HCT116 (cell line): ENCODE data around the gene NOL4L. TPM values are rescaled to one million over a fixed set of nuclear protein-coding genes. Genes with fewer than 3 reads are reported as not detected.

Experiments used
- ATAC-seq: fragments of 200-7000 bp; cut with Tn5 transposase; 2 replicates; pipeline ENCODE4 v1.9.1; 2020; ENCODE audit warnings: mild to moderate bottlenecking, moderate library complexity
- BruUV-seq: library from RNA; stranded (reverse); fragments of 400-500 nt; replicated peaks from 2 replicates; lab custom pipeline; 2021; lab: Mats Ljungman, UMichigan
- CTCF ChIA-PET: fragments of 300-600 bp; sonication (Branson Sonifier 250); formaldehyde crosslinking; loops from one replicate; lab custom pipeline; 2021; ENCODE audit warnings: antibody characterized with exemption; lab: Charles Lee
- POLR2A ChIA-PET: fragments of 300-600, 350-600 bp; sonication (Branson Sonifier 250); formaldehyde crosslinking; loops from one replicate; lab custom pipeline; 2021; ENCODE audit warnings: antibody characterized with exemption; lab: Charles Lee
- RAD21 ChIA-PET, 2 experiments: fragments of 300-600 bp; sonication (Branson Sonifier 250); formaldehyde crosslinking; loops; one replicate each; lab custom pipeline; 2023; ENCODE audit warnings: low total read pairs in 2 of 2; ENCODE audit not compliant: uncharacterized antibody in 2 of 2, unreplicated experiment in 2 of 2, low non-redundant PET in 1 of 2; lab: Charles Lee
- DNase-seq: peaks from one replicate; pipeline ENCODE4 v3.0.0-alpha.2; 2010; ENCODE audit warnings: low read depth, low spot score
- H2AFZ ChIP-seq: fragments of 200-600 bp; shearing (Covaris generic), sonication (generic); 2 replicates; pipeline ENCODE4 v1.6.1; 2017; ENCODE audit warnings: low read depth, mixed run types, mixed read lengths, antibody characterized with exemption, low read length; ENCODE audit not compliant: poor library complexity, severe bottlenecking
- H3K27ac ChIP-seq: 2 replicates; pipeline ENCODE4 v1.5.1; 2012; ENCODE audit warnings: low read depth, low read length
- H3K27me3 ChIP-seq: fragments of 200-600 bp; sonication (generic); 2 replicates; pipeline ENCODE4 v1.6.1; 2016; ENCODE audit warnings: mixed run types, low read length, mixed read lengths; ENCODE audit not compliant: insufficient read depth
- H3K36me3 ChIP-seq, 2 experiments: fragments of 200-500 bp in 1 of 2; fragments of 200-600 bp in 1 of 2; sonication (Bioruptor generic) in 1 of 2; sonication (generic) in 1 of 2; 2 replicates each; pipeline versions ENCODE4 v1.5.1 to v1.6.1; 2014 to 2016; ENCODE audit warnings: low read length in 2 of 2, inconsistent platforms in 1 of 2, mixed read lengths in 1 of 2, mixed run types in 1 of 2; ENCODE audit not compliant: insufficient read depth in 2 of 2, control insufficient read depth in 1 of 2
- H3K4me1 ChIP-seq, 2 experiments: fragments of 200-600 bp in 1 of 2; sonication (generic) in 1 of 2; 2 replicates each; pipeline versions ENCODE4 v1.5.1 to v1.6.1; 2012 to 2017; ENCODE audit warnings: low read length in 2 of 2, inconsistent platforms in 1 of 2, mild to moderate bottlenecking in 1 of 2, mixed read lengths in 1 of 2, mixed run types in 1 of 2, moderate library complexity in 1 of 2; ENCODE audit not compliant: insufficient read depth in 2 of 2, control insufficient read depth in 1 of 2
- H3K4me2 ChIP-seq: fragments of 200-600 bp; sonication (generic); 2 replicates; pipeline ENCODE4 v1.6.1; 2017; ENCODE audit warnings: mixed run types, low read length, mixed read lengths
- H3K4me3 ChIP-seq, 2 experiments: fragments of 200-600 bp in 1 of 2; sonication (generic) in 1 of 2; replicated peaks in 1 of 2; 2 replicates each; pipeline ENCODE4 v1.5.1; 2011 to 2016; ENCODE audit warnings: low read length in 2 of 2, control low read depth in 1 of 2, low read depth in 1 of 2, mild to moderate bottlenecking in 1 of 2, mixed read lengths in 1 of 2, mixed run types in 1 of 2
- H3K79me2 ChIP-seq: fragments of 200-600 bp; sonication (generic); 2 replicates; pipeline ENCODE4 v1.6.1; 2017; ENCODE audit warnings: mild to moderate bottlenecking, mixed run types, low read length, moderate library complexity, mixed read lengths; ENCODE audit not compliant: insufficient read depth
- H3K9ac ChIP-seq: fragments of 200-600 bp; sonication (generic); 2 replicates; pipeline ENCODE4 v1.6.1; 2016; ENCODE audit warnings: low read length, mixed read lengths
- H3K9me2 ChIP-seq: fragments of 200-600 bp; sonication (generic), shearing (Covaris generic); 2 replicates; pipeline ENCODE4 v1.6.1; 2017; ENCODE audit warnings: mixed run types, mild to moderate bottlenecking, moderate library complexity; ENCODE audit not compliant: insufficient read depth
- H3K9me3 ChIP-seq, 2 experiments: fragments of 200-500 bp in 1 of 2; fragments of 200-600 bp in 1 of 2; sonication (Bioruptor generic) in 1 of 2; sonication (generic) in 1 of 2; 2 replicates each; pipeline ENCODE4 v1.6.1; 2014 to 2017; ENCODE audit warnings: low read length in 2 of 2, mixed read lengths in 2 of 2, inconsistent platforms in 1 of 2, low read depth in 1 of 2, mild to moderate bottlenecking in 1 of 2, mixed run types in 1 of 2, moderate library complexity in 1 of 2; ENCODE audit not compliant: control insufficient read depth in 1 of 2, insufficient read depth in 1 of 2
- H4K20me1 ChIP-seq: fragments of 200-600 bp; sonication (generic), shearing (Covaris generic); 2 replicates; pipeline ENCODE4 v1.6.1; 2017; ENCODE audit warnings: mixed run types, mild to moderate bottlenecking, moderate library complexity; ENCODE audit not compliant: insufficient read depth
- CEBPB ChIP-seq: IDR thresholded peaks from 2 replicates; pipeline ENCODE4 v1.6.1; 2012; ENCODE audit warnings: low read depth
- EGR1 ChIP-seq: IDR thresholded peaks from 2 replicates; pipeline ENCODE4 v1.6.1; 2012; ENCODE audit warnings: low read depth
- EZH2 ChIP-seq: fragments of 200-600 bp; sonication (generic); IDR thresholded peaks from 2 replicates; pipeline ENCODE4 v1.6.1; 2017; ENCODE audit warnings: antibody characterized with exemption, mixed run types
- EZH2phosphoT487 ChIP-seq: fragments of 200-600 bp; IDR thresholded peaks from 2 replicates; pipeline ENCODE4 v1.6.1; 2018; ENCODE audit warnings: antibody characterized with exemption, borderline replicate concordance
- FOSL1 ChIP-seq: IDR thresholded peaks from 2 replicates; pipeline ENCODE4 v1.6.1; 2012; ENCODE audit warnings: low read depth
- RAD21 ChIP-seq: IDR thresholded peaks from 2 replicates; pipeline ENCODE4 v1.6.1; 2012; ENCODE audit warnings: low read depth, mild to moderate bottlenecking
- SIN3A ChIP-seq: IDR thresholded peaks from 2 replicates; pipeline ENCODE4 v1.6.1; 2012; ENCODE audit warnings: low read depth
- SRF ChIP-seq: IDR thresholded peaks from 2 replicates; pipeline ENCODE4 v1.6.1; 2012; ENCODE audit warnings: low read depth
- TCF7L2 ChIP-seq: IDR thresholded peaks from 2 replicates; pipeline ENCODE4 v1.7.0; 2011; ENCODE audit warnings: borderline replicate concordance, inconsistent platforms; ENCODE audit not compliant: insufficient read depth, insufficient read length; ENCODE audit errors: extremely low read depth
- ZFX ChIP-seq: fragments of 450-650 bp; IDR thresholded peaks from 2 replicates; pipeline ENCODE4 v1.6.1; 2017
- intact Hi-C: fragments of 100-400 bp; cut with micrococcal nuclease; formaldehyde crosslinking; loops from 2 replicates; pipeline ENCODE4 v1.10.0; 2022
- total RNA-seq: library from RNA; stranded (reverse); gene quantifications from one replicate; pipeline ENCODE4 v1.2.1, GENCODE V29; 2021; ENCODE audit not compliant: unreplicated experiment
- TF ChIP-seq, protein P1 (sequence below): IDR thresholded peaks from 2 replicates; pipeline ENCODE4 v1.6.1; 2012
- TF ChIP-seq, protein P2 (sequence below): IDR thresholded peaks from 2 replicates; pipeline ENCODE4 v1.6.1; 2012
- TF ChIP-seq, protein P3 (sequence below): IDR thresholded peaks from 2 replicates; pipeline ENCODE4 v1.6.1; 2011; ENCODE audit warnings: mild to moderate bottlenecking, low read length, moderate library complexity; ENCODE audit not compliant: insufficient replicate concordance; ENCODE audit errors: extremely low read depth

The NOL4L gene
- total RNA-seq, 1 experiment from 2014 or later, result 5.9 TPM

DNA sequence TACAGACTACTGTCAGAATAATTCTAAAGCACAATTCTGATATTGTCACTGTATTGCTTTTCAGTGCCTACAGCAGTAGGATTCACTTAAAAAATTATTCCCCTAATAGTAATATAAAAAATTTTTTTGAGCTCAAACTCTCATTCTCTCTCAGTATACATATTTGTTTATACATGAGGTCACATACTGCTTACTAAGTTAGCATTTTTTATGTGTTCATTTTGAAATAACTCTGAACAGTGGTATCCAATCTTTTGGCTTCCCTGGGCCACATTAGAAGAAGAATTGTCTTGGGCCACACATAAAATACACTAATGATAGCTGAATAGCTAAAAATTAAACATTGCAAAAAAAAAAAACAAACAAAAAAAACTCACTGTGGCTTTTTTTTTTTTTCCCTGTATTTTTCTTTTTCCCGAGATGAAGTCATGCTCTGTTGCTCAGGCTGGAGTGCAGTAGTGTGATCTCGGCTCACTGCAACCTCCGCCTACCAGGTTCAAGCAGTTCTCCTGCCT, 188.4 kb downstream of the NOL4L start:
- no peak overlapping the region for H3K9ac ChIP-seq
- no peak overlapping the region for H3K4me2 ChIP-seq
- no TSS peak for BruUV-seq
- ChIA-PET RAD21 (no interaction called here), CTCF (no interaction called here)
- no peaks in the 10 kb centered on the region for H3K9me2 ChIP-seq
- H2AFZ ChIP-seq, result no peak overlapping the region
- H4K20me1 ChIP-seq, result peaks cover 5% of the 10 kb centered on the region; the same call in 1 of the 2 replicates
- ATAC-seq, result no peak
- H3K27ac ChIP-seq, result no peak overlapping the region
- H3K27me3 ChIP-seq, result no peaks in the 10 kb centered on the region
- H3K4me1 ChIP-seq, result no peaks in the 10 kb centered on the region
- intact Hi-C loops, result no loop called here
- H3K9me3 ChIP-seq, result no peaks in the 10 kb centered on the region
- TF ChIP-seq, protein P1, sequence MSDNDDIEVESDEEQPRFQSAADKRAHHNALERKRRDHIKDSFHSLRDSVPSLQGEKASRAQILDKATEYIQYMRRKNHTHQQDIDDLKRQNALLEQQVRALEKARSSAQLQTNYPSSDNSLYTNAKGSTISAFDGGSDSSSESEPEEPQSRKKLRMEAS, result no peak
- TF ChIP-seq RAD21 (no peak), TCF7L2 (no peak)
- TF ChIP-seq, protein P2, sequence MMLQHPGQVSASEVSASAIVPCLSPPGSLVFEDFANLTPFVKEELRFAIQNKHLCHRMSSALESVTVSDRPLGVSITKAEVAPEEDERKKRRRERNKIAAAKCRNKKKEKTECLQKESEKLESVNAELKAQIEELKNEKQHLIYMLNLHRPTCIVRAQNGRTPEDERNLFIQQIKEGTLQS, result no peak
- TF ChIP-seq, all 23 proteins: peak for 0
- peaks cover 73% of the 10 kb centered on the region for H3K79me2 ChIP-seq
- DNase-seq, result no peak
- H3K4me3 ChIP-seq, result no peak overlapping the region
- POLR2A ChIA-PET, result no interaction called here
- no peaks in the 10 kb centered on the region for H3K36me3 ChIP-seq

DNA sequence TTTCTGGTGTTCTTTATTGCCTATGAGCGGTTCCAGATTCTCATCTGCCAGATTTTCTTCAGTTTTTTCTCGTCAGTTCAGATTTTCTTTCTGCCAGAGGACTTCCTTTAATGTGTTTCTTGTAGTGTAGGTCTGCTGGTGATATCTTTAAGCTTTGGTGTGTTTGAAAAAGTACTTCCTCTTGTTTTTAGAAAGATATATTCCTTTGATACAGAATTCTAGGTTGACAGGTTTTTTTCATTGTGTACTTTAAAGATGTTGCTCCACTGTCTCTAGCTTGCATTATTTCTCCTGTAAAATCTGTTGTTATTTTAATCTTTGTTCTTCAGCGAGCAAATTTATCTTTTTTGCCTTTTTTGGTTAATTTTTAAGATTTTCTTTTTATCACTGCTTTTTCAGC, 190.1 kb downstream of the NOL4L start:
- Histone ChIP-seq H2AFZ (no peak overlapping the region), H3K9ac (no peak overlapping the region), H3K79me2 (peaks cover 76% of the 10 kb centered on the region), H3K9me2 (no peaks in the 10 kb centered on the region), H3K27me3 (no peaks in the 10 kb centered on the region), H3K4me3 (no peak overlapping the region), H4K20me1 (peaks cover 5% of the 10 kb centered on the region; the same call in 1 of the 2 replicates), H3K27ac (no peak overlapping the region), H3K4me2 (no peak overlapping the region), H3K9me3 (no peaks in the 10 kb centered on the region), H3K4me1 (0 out of 4 replicates have a peak, but pooled peaks cover 0 to 3% of the 10 kb centered on the region in 2 experiments), H3K36me3 (peaks cover 0 to 7% of the 10 kb centered on the region in 2 experiments; a peak in 1 of 4 replicates)
- DNase-seq, result no peak
- BruUV-seq, result no TSS peak
- intact Hi-C loops, result no loop called here
- no peak for ATAC-seq
- RAD21 ChIA-PET, result no interaction called here
- POLR2A ChIA-PET, result no interaction called here
- no peak for TF ChIP-seq ZFX
- TF ChIP-seq FOSL1, result no peak
- TF ChIP-seq, protein P1, result no peak
- TF ChIP-seq, protein P3, sequence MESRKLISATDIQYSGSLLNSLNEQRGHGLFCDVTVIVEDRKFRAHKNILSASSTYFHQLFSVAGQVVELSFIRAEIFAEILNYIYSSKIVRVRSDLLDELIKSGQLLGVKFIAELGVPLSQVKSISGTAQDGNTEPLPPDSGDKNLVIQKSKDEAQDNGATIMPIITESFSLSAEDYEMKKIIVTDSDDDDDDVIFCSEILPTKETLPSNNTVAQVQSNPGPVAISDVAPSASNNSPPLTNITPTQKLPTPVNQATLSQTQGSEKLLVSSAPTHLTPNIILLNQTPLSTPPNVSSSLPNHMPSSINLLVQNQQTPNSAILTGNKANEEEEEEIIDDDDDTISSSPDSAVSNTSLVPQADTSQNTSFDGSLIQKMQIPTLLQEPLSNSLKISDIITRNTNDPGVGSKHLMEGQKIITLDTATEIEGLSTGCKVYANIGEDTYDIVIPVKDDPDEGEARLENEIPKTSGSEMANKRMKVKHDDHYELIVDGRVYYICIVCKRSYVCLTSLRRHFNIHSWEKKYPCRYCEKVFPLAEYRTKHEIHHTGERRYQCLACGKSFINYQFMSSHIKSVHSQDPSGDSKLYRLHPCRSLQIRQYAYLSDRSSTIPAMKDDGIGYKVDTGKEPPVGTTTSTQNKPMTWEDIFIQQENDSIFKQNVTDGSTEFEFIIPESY, result no peak
- no peak for TF ChIP-seq CEBPB
- TF ChIP-seq SIN3A, result no peak
- no peak for TF ChIP-seq EZH2
- no peak for TF ChIP-seq EZH2phosphoT487
- TF ChIP-seq RAD21, result no peak
- TF ChIP-seq SRF, result no peak
- TF ChIP-seq EGR1, result no peak
- CTCF ChIA-PET, result no interaction called here
